Small intestine (tissue), 7 donors: ENCODE data around the gene HIGD1A. TPM values are rescaled to one million over a fixed set of nuclear protein-coding genes. Genes with fewer than 3 reads are reported as not detected.

Experiments used
- DNase-seq, 2 donors: peaks; one replicate each; pipeline versions ENCODE4 v3.0.0 to v3.0.0-alpha.2; 2013
- FAIRE-seq: peaks from 2 replicates; lab custom pipeline; 2012; peaks lifted over from hg19 to GRCh38; lab: Jason Lieb, UNC
- H3K27ac ChIP-seq, 3 donors: one replicate each; pipeline ENCODE4 v1.5.1; 2013; ENCODE audit warnings: low read length in 2 of 3, mild to moderate bottlenecking in 2 of 3, control low read depth in 1 of 3, inconsistent platforms in 1 of 3, low read depth in 1 of 3, moderate library complexity in 1 of 3
- H3K27me3 ChIP-seq, 3 donors: one replicate each; pipeline ENCODE4 v1.6.1; 2013; ENCODE audit warnings: low read length in 3 of 3, inconsistent platforms in 1 of 3; ENCODE audit not compliant: control insufficient read depth in 3 of 3, insufficient read depth in 3 of 3
- H3K36me3 ChIP-seq, 3 donors: one replicate each; pipeline ENCODE4 v1.6.1; 2013; ENCODE audit warnings: low read length in 3 of 3, inconsistent platforms in 1 of 3, low read depth in 1 of 3, mild to moderate bottlenecking in 1 of 3, moderate library complexity in 1 of 3; ENCODE audit not compliant: control insufficient read depth in 3 of 3, insufficient read depth in 2 of 3
- H3K4me1 ChIP-seq, 3 donors: one replicate each; pipeline ENCODE4 v1.6.1; 2013; ENCODE audit warnings: low read length in 2 of 3, inconsistent platforms in 1 of 3, low read depth in 1 of 3, mild to moderate bottlenecking in 1 of 3, moderate library complexity in 1 of 3; ENCODE audit not compliant: control insufficient read depth in 3 of 3, insufficient read depth in 2 of 3
- H3K4me3 ChIP-seq, 3 donors: one replicate each; pipeline ENCODE4 v1.5.1; 2013; ENCODE audit warnings: low read length in 3 of 3, control low read depth in 1 of 3, inconsistent platforms in 1 of 3, low read depth in 1 of 3, mild to moderate bottlenecking in 1 of 3, moderate library complexity in 1 of 3
- H3K9me3 ChIP-seq, 2 donors: one replicate each; pipeline ENCODE4 v1.6.1; 2013; ENCODE audit warnings: low read depth in 1 of 2, low read length in 1 of 2; ENCODE audit not compliant: control insufficient read depth in 2 of 2, insufficient read depth in 1 of 2
- WGBS, 3 donors: extraction: QIAGEN DNeasy Blood & Tissue Kit; methylation state at CpG; one replicate each; pipeline ENCODE4 v1.1.7; 2013; 5-methylcytosine and 5-hydroxymethylcytosine counted together
- polyA plus RNA-seq, 4 donors: library from polyadenylated mRNA; stranded (reverse) in 3 of 4; unstranded in 1 of 4; fragments of 200-250 nt in 3 of 4; fragments of 120-200 nt in 1 of 4; gene quantifications; one replicate each; pipeline versions ENCODE4 v1.2.1 to v1.2.3, GENCODE V29; 2013
- donor health status: healthy with polysubstance abuse.
- donor health status: control.
- donor health status: control.
- donor health status: Bipolar disorder and iron deficiency.
- donor health status: healthy.

The HIGD1A gene
- polyA plus RNA-seq, 4 donors = 118 to 333 (median 255) TPM

DNA sequence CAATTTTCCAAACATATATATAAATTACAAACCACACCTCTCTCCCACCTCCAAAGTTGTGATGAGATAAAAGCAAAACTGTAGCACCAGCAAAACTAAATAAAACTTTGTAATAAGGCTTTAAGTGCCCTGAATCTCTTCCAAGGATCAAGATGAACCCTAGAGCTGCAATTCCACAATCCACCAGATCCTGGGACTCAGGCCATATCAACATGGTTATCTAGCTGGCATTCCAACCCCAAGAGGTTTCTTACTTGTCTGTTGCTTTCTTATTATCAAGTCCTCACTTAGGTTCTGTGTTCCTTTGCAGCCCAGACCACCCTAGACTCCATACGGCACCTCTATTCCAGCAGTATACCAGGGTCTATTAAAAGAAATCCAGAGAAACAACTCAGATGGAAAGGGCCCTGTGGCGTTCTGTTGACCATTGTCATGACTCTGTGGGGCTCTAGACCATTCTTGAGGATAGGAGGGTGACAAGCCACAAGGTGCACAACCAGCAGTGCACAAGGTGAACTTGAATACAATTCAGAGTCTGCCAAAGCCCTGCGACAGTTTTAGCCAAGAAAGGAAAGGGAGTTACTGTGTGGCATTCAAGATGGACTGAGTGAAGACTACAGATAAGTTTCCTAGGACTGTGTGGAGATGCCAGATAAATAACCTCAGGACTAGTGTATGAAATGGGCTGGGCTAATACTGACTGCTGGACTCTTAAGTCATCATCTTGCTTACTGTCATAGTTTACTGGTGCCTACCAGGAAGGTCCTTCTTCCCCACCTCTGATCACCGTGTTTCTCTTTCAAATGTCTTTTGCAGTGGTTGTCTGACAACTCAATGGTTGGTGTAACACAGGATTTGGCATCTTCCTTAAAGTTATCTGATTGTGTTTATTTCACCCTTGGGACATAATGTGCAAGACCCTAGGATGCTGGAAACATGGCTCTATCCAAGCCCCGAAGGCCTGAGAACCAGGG lies 32.1 kb upstream of the HIGD1A start:
- no peak overlapping the region for H3K4me3 ChIP-seq
- H3K27ac ChIP-seq = no peak overlapping the region
- FAIRE-seq (no peak), DNase-seq (no peak)
- no peaks in the 10 kb centered on the region for H3K4me1 ChIP-seq
- H3K27me3 ChIP-seq = no peaks in the 10 kb centered on the region
- no peaks in the 10 kb centered on the region for H3K36me3 ChIP-seq
- H3K9me3 ChIP-seq = no peaks in the 10 kb centered on the region
- WGBS, 3 donors = 85 to 90% (median 90%) methylated on average over 5 of the region's 5 CpGs

DNA sequence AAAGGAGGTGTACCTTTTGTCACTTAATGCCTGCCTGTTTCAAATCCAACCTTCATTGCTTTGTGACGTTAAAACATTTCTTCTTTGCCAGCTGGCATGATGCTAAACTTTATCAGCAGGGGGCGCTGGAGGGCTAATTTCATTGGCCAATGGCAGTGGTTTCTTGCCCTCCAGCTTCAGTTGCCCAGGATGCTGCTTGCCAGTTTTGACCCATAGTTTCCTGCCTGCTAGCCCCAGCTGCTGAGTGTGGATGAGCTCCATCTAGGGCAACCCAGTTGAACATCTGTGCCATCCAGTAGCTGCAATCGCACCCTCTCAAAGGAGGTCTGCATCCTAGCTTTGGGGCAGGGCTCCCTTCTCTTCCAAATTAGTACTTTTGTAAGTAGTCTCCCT lies 27.0 kb upstream of the HIGD1A start:
- H3K4me3 ChIP-seq = no peak overlapping the region
- peaks cover 0 to 16% (median 0%) of the 10 kb centered on the region in 3 donors for H3K4me1 ChIP-seq
- no peaks in the 10 kb centered on the region for H3K36me3 ChIP-seq
- H3K27me3 ChIP-seq = no peaks in the 10 kb centered on the region
- H3K27ac ChIP-seq = no peak overlapping the region
- H3K9me3 ChIP-seq = peaks cover 0 to 5% of the 10 kb centered on the region in 2 donors
- DNase-seq (peak; percentile 74 to 79), FAIRE-seq (no peak)
- 21 to 24% (median 23%) methylated on average over 3 of the region's 3 CpGs for WGBS, 3 donors

GRCh38 chr3:42830437-42831320 lies 26.4 kb upstream of the HIGD1A start:
- peaks cover 0 to 16% (median 0%) of the 10 kb centered on the region in 3 donors for H3K4me1 ChIP-seq
- no peak overlapping the region for H3K27ac ChIP-seq
- no peak overlapping the region for H3K4me3 ChIP-seq
- peaks cover 0 to 5% of the 10 kb centered on the region in 2 donors for H3K9me3 ChIP-seq
- no peaks in the 10 kb centered on the region for H3K27me3 ChIP-seq
- WGBS, 3 donors = 47 to 54% (median 48%) methylated on average over 7 of the region's 7 CpGs
- FAIRE-seq (no peak), DNase-seq (peak in 1 of 2 donors; percentile 47)
- H3K36me3 ChIP-seq = no peaks in the 10 kb centered on the region

- H3K36me3 ChIP-seq = no peaks in the 10 kb centered on the region
- peaks cover 0 to 5% of the 10 kb centered on the region in 2 donors for H3K9me3 ChIP-seq
- H3K27ac ChIP-seq = peak overlapping the region in 2 of 3 donors; percentile 73 to 85
- H3K4me1 ChIP-seq = peaks cover 0 to 16% (median 0%) of the 10 kb centered on the region in 3 donors
- no peak overlapping the region for H3K4me3 ChIP-seq
- DNase-seq = no peak
- WGBS, 3 donors = 57 to 81% (median 58%) methylated on average over 5 of the region's 5 CpGs
- FAIRE-seq = no peak
- no peaks in the 10 kb centered on the region for H3K27me3 ChIP-seq
Observed at GRCh38 chr3:42829628-42830436, 25.5 kb upstream of the HIGD1A start.

GRCh38 chr3:42829083-42829627 lies 24.9 kb upstream of the HIGD1A start:
- Histone ChIP-seq H3K36me3 (no peaks in the 10 kb centered on the region), H3K4me3 (no peak overlapping the region), H3K27ac (peak overlapping the region in 2 of 3 donors; percentile 73 to 85), H3K9me3 (peaks cover 0 to 5% of the 10 kb centered on the region in 2 donors), H3K4me1 (peaks cover 0 to 16% (median 0%) of the 10 kb centered on the region in 3 donors), H3K27me3 (no peaks in the 10 kb centered on the region)
- peak; percentile 47 to 97 for DNase-seq
- WGBS, 3 donors = 42 to 74% (median 59%) methylated on average over 5 of the region's 5 CpGs
- FAIRE-seq = no peak

GRCh38 chr3:42827654-42828053 lies 23.4 kb upstream of the HIGD1A start:
- H3K27ac ChIP-seq = peak overlapping the region; percentile 32 to 67 (median 67)
- H3K27me3 ChIP-seq = no peaks in the 10 kb centered on the region
- peaks cover 0 to 5% of the 10 kb centered on the region in 2 donors for H3K9me3 ChIP-seq
- FAIRE-seq = no peak
- WGBS, 3 donors = 67 to 71% (median 67%) methylated on average over 4 of the region's 4 CpGs
- DNase-seq = peak; percentile 32 to 36
- no peaks in the 10 kb centered on the region for H3K36me3 ChIP-seq
- no peak overlapping the region for H3K4me3 ChIP-seq
- H3K4me1 ChIP-seq = peaks cover 0 to 16% (median 0%) of the 10 kb centered on the region in 3 donors

DNA sequence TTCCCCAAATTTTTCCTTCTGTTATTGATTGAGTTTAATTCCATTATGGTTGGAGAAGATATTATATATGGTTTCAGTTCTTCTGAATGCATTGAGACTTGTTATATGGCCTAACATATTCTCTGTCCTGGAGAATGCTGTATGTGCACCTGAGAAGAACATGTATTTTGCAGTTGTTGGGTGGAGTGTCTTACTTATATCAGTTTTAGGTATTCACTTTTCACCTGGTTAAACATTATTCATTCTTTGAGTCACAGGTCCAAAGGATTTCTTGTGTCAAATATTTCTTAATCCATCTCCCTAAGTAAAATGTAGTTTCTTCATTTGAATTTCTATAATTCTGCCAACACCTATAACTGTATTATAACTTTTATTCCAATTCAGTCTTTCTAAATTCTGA lies 22.7 kb upstream of the HIGD1A start:
- peak overlapping the region in 1 of 3 donors; percentile 67 for H3K27ac ChIP-seq
- FAIRE-seq (peak; percentile 64), DNase-seq (peak; percentile 38 to 66)
- no peaks in the 10 kb centered on the region for H3K27me3 ChIP-seq
- H3K9me3 ChIP-seq = peaks cover 0 to 5% of the 10 kb centered on the region in 2 donors
- H3K4me3 ChIP-seq = no peak overlapping the region
- no peaks in the 10 kb centered on the region for H3K36me3 ChIP-seq
- H3K4me1 ChIP-seq = peaks cover 0 to 16% (median 0%) of the 10 kb centered on the region in 3 donors
